Esophagus muscularis mucosa (tissue), 3 donors: ENCODE measurements around the gene LRRC56.

Source experiments
- POLR2A ChIP-seq: fragments of 450-650 bp; IDR thresholded peaks from one replicate; pipeline ENCODE4 v1.6.1; 2017; ENCODE audit warnings: antibody characterized with exemption, moderate library complexity, mild to moderate bottlenecking, low read depth
- TF ChIP-seq, protein P1 (sequence below), 3 experiments: fragments of 200-600 bp in 2 of 3; fragments of 450-650 bp in 1 of 3; sonication (generic) in 2 of 3; IDR thresholded peaks; one replicate each; pipeline ENCODE4 v1.5.1; 2017 to 2019; ENCODE audit warnings: antibody characterized with exemption in 3 of 3, mild to moderate bottlenecking in 2 of 3, moderate library complexity in 1 of 3

DNA sequence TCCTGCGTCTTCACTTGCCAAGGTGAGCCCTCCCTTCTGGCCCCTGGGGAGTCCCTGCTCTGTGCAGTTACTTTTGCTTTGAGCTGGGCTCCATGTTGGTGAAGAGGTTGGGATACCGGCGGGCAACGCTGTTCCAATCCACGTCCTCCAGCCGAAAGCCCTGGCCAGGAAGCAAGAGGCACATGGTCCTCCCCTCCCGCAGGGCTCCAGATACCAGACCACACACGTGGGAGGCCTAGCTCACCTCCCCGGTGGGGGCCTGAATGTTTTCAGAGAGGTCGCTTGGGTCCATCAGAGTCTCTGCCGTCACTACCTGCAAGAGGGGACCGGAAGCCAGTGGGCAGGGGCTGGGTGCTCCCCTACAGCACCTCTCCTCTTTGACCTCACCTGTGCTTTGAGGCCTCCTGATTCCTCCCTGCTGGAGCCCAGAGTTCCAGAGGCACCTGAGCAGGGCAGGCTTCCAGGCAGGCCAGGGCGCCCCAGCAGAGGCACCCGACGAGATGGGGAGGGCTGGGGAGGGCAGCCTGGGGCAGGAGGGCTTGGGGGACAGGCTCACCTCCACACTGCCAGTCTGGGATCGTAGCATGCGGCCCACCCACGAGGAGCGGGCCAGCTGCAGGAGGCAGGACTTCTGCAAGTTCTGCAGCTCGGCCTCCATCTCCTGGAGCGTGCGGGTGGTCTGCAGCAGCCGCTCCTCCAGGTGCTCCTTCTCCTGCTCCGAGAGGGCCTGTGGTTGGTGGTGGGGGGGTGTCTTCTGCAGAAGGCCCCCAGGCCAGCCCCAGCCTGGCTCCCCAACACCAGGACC lies 20.2 kb downstream of the LRRC56 start:
- TF ChIP-seq, protein P1, sequence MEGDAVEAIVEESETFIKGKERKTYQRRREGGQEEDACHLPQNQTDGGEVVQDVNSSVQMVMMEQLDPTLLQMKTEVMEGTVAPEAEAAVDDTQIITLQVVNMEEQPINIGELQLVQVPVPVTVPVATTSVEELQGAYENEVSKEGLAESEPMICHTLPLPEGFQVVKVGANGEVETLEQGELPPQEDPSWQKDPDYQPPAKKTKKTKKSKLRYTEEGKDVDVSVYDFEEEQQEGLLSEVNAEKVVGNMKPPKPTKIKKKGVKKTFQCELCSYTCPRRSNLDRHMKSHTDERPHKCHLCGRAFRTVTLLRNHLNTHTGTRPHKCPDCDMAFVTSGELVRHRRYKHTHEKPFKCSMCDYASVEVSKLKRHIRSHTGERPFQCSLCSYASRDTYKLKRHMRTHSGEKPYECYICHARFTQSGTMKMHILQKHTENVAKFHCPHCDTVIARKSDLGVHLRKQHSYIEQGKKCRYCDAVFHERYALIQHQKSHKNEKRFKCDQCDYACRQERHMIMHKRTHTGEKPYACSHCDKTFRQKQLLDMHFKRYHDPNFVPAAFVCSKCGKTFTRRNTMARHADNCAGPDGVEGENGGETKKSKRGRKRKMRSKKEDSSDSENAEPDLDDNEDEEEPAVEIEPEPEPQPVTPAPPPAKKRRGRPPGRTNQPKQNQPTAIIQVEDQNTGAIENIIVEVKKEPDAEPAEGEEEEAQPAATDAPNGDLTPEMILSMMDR (IDR thresholded peaks at IDR 0.05), result no peak
- TF ChIP-seq POLR2A, result no peak
